GM23338 (cell line): ENCODE measurements around the gene SRXN1.

ENCODE experiments used
- CTCF ChIP-seq, 2 experiments: fragments of 200-600 bp in 1 of 2; sonication (generic) in 1 of 2; conservative IDR thresholded peaks; 2 replicates each; pipeline versions ENCODE4 v1.5.1 to v1.6.1; 2016 to 2017; ENCODE audit warnings: antibody characterized with exemption in 2 of 2, low read depth in 2 of 2, mild to moderate bottlenecking in 2 of 2, moderate library complexity in 1 of 2
- EZH2 ChIP-seq: fragments of 200-600 bp; sonication (generic); IDR thresholded peaks from one replicate; pipeline ENCODE4 v1.8.0; 2017; ENCODE audit warnings: antibody characterized with exemption, mild to moderate bottlenecking, low read depth; ENCODE audit not compliant: unreplicated experiment
- EZH2phosphoT487 ChIP-seq: fragments of 200-600 bp; sonication (generic); IDR thresholded peaks from one replicate; pipeline ENCODE4 v1.8.1; 2018; ENCODE audit warnings: antibody characterized with exemption; ENCODE audit not compliant: unreplicated experiment
- STAT1 ChIP-seq: IDR thresholded peaks from one replicate; pipeline ENCODE4 v1.6.1; 2016; ENCODE audit warnings: antibody characterized with exemption; ENCODE audit not compliant: unreplicated experiment

- no peak for TF ChIP-seq CTCF (conservative IDR thresholded peaks at IDR 0.05; ENCODE audit: low read depth in 2 of 2)
- TF ChIP-seq EZH2phosphoT487, result no peak
- no peak for TF ChIP-seq EZH2
- TF ChIP-seq STAT1, result no peak
Measured at GRCh38 chr20:646868-647233, 6.1 kb downstream of the SRXN1 start.
